ENCODE measurements around the gene RNF186.
"Not testable (repeated sequence)": the region's sequence is repeated elsewhere in the genome, so short reads cannot be mapped to it uniquely, and the experiment has no call there.

Gene RNF186

GRCh38 chr1:19824541-19824940 lies 9.5 kb upstream of the RNF186 start:
- no peak for DNase-seq (ENCODE audit: low spot score)

- no peak for DNase-seq (ENCODE audit: low spot score)
These were observed 9.0 kb upstream of the RNF186 start for GRCh38 chr1:19824036-19824435.

- no peak for DNase-seq (ENCODE audit: low spot score)
These were observed 4.6 kb upstream of the RNF186 start for GRCh38 chr1:19819701-19820100.

GRCh38 chr1:19818324-19818723 lies 3.2 kb upstream of the RNF186 start:
- DNase-seq (ENCODE audit: low spot score), result no peak

GRCh38 chr1:19817160-19817559 lies 2.1 kb upstream of the RNF186 start:
- no peak for DNase-seq (ENCODE audit: low spot score)

- not testable (repeated sequence) for DNase-seq (ENCODE audit: low spot score)
These were observed 1.6 kb upstream of the RNF186 start for GRCh38 chr1:19816737-19817086.

GRCh38 chr1:19815801-19816736 lies 986 bp upstream of the RNF186 start:
- DNase-seq (ENCODE audit: low spot score), result no peak

GRCh38 chr1:19814244-19814661 lies 830 bp downstream of the RNF186 start:
- no peak for DNase-seq (ENCODE audit: low spot score)

GRCh38 chr1:19813643-19813960 lies 1.5 kb downstream of the RNF186 start:
- DNase-seq (ENCODE audit: low spot score), result no peak

- DNase-seq (ENCODE audit: low spot score), result no peak
These were observed 2.0 kb downstream of the RNF186 start for GRCh38 chr1:19812875-19813642.

- peak; percentile 29 for DNase-seq (ENCODE audit: low spot score)
These were observed 3.8 kb downstream of the RNF186 start for GRCh38 chr1:19811206-19811851.

GRCh38 chr1:19809044-19809750 lies 5.9 kb downstream of the RNF186 start:
- DNase-seq (ENCODE audit: low spot score), result no peak

GRCh38 chr1:19808351-19808750 lies 6.7 kb downstream of the RNF186 start:
- no peak for DNase-seq (ENCODE audit: low spot score)

- no peak for DNase-seq (ENCODE audit: low spot score)
These were observed 10.2 kb downstream of the RNF186 start for GRCh38 chr1:19804831-19805251.

GRCh38 chr1:19802269-19802668 lies 12.8 kb downstream of the RNF186 start:
- no peak for DNase-seq (ENCODE audit: low spot score)

GRCh38 chr1:19800076-19800804 lies 14.8 kb downstream of the RNF186 start:
- peak; percentile 58 for DNase-seq (ENCODE audit: low spot score)

GRCh38 chr1:19799230-19800075 lies 15.6 kb downstream of the RNF186 start, which contains the start of gene TMCO4:
TSS of gene TMCO4 (minus strand) at chr1:19799916. CDS start at chr1:19780758, 19,158 bp downstream.
- DNase-seq (ENCODE audit: low spot score), result peak; percentile 27

- no peak for DNase-seq (ENCODE audit: low spot score)
These were observed 16.4 kb downstream of the RNF186 start for GRCh38 chr1:19798486-19799229.

- DNase-seq (ENCODE audit: low spot score), result no peak
These were observed 17.3 kb downstream of the RNF186 start for GRCh38 chr1:19797827-19798226.

- DNase-seq (ENCODE audit: low spot score), result no peak
These were observed 20.5 kb downstream of the RNF186 start for GRCh38 chr1:19794583-19794982.
